ENCODE data around the gene PPP2R5C.

Gene PPP2R5C

GRCh38 chr14:101884934-101885576, 123.5 kb downstream of the PPP2R5C start:
- no peak for DNase-seq (ENCODE audit: low spot score)
- no peak for FAIRE-seq

DNA sequence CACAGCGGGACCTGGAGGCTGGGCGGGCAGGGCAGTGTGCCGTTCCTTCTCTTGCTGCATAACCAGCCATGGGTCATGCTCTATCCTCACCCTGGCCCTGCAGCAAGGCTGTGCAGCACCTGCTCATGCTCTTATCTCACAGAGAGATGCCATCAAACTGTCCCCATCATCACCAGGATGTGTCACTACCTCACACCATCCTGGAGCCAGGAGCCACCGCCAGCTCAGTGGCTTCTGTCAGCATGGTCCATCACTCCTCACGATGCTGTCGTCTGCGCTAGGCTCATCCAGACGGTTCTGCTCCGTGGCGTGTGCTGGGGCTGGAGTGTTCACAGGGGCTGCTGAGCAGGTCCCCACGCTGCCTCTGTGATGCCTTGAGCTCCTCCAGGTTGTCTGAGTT, 125.7 kb downstream of the PPP2R5C start:
- no peak for FAIRE-seq
- no peak for DNase-seq (ENCODE audit: low spot score)

DNA sequence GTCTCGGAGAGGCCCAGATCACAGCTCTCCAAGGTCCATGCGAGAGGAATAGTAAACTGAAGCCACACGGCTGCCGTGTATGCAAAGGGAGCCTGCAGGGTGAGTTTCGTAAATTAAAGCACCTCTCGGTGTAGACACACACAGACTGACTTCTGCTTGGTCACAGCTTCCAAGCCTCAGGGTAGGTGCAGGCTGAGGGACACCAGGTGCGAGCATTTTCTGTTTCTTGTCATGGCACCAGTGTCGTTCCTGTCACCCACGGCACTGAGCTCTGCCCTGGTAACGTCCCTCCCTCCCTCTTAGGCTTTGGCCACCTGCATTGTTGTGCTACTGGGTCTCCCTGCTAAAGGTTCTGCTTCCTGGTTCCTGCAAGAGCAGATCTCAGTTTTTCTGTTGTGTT, 126.7 kb downstream of the PPP2R5C start:
- DNase-seq (ENCODE audit: low spot score) (no peak), FAIRE-seq (no peak)

DNA sequence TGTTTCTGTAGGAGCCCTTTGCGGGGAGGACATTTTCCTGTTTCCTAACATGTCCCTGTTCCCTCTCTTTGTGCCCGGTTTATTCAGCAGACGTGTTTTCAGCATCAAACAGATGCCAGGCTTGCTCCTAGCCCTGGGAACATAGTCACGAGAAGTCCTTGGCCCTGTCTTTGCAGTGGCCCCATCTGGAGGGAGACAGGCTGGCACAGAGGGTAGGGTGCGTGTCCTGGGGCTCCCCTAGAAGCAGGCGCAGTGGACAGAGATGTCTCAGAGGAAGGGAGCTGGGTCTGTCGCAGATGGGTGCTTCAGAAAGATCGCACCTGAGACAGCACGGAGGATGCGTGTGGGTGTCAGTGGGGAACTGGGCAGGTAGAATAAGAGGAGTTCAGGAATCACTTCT, 127.9 kb downstream of the PPP2R5C start:
- no peak for FAIRE-seq
- no peak for DNase-seq (ENCODE audit: low spot score)

DNA sequence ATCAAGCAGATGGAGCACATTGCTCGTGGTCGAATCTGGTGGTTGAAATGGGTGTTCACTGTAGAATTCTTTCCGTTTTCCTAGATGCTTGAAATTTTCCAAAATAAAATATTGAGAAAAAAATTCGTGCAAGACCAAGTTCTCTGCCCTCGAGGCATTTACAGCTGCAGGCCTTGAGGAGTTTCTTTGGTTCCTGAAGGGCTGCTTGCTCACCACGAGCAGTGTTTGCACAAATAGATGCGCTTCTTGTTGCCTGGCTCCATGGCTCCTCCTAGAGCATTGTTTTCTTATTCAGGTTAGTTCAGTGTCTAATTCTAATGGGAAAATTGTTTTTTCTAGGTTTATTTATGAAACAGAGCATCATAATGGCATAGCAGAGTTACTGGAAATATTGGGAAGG, 128.4 kb downstream of the PPP2R5C start:
- DNase-seq (ENCODE audit: low spot score), result no peak
- no peak for FAIRE-seq

DNA sequence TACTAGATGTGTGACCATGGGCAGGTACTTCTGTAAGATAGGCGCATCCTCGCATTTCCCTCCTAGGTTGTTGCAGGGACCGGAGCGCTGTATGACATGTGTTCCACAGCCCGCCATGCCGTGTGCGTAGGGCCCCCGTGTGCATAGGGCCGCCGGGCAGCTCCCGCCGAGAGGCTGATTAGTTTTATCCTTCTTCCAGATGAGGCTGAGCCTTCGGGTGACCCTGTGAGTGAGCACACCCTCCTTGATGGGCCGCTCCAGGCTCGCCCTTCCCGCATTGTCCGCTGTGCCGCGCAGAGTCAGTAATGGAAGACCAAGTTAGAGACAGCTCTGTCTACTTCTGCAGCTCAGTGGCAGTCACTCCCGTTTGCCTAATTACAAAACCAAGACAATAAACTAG, 130.0 kb downstream of the PPP2R5C start:
- FAIRE-seq (no peak), DNase-seq (ENCODE audit: low spot score) (no peak)

- FAIRE-seq (no peak), DNase-seq (ENCODE audit: low spot score) (no peak)
These were observed 132.2 kb downstream of the PPP2R5C start for GRCh38 chr14:101893759-101894158.

DNA sequence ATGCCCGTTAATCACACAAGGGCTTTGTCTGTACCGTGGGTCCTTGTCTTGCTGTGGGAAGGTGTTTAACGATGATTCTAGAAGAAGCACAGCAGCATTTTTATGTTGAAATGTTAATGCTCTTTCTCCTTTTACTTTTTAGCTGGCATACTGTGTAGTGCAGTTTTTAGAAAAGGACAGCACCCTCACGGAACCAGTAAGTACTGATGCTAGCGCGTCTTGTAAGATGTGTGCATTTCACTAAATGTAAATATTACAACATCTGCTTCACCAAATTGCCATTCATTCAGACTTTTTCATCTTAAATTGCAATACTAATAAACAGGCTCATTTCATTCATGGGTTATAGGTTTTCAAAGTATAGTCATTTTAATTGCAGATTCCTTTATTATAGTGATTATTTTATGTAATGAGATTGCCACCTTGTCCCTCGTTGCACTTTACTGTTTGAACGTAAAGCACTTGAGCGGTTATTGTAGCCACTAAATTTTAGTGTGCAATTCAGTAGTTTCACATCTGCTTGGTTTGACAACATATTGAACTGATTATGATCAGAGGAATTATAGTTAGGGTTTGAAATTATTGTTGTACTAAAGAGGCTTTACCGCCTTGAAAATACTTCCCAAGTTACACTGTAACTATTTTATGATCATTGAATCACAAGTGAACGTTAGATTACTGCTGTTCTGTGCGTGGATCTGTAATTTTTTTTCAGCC, 133.0 kb downstream of the PPP2R5C start:
- no peak for DNase-seq (ENCODE audit: low spot score)
- FAIRE-seq, result no peak

DNA sequence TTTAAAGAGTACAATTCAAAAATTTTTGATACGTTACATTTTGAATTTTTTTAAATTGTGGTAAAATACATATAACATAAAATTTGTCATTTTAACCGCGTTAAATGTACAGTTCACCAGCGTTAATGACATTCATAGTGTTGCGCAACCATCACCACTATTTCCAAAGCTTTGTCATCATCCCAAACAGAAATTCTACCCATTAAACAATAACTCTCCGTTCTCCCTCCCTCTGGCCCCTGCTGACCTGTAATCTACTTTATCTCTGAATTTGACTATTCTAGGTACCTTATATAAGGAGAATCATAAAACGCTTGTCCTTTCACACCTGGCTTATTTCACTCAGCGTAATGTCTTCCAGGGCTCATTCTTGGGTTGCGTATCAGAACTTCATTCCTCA, 133.7 kb downstream of the PPP2R5C start:
- FAIRE-seq, result no peak

GRCh38 chr14:101897326-101897725, 135.8 kb downstream of the PPP2R5C start:
- FAIRE-seq (no peak), DNase-seq (ENCODE audit: low spot score) (no peak)

More for the DNA sequence above, 133.7 kb downstream of the PPP2R5C start:
- DNase-seq (ENCODE audit: low spot score), result no peak

DNA sequence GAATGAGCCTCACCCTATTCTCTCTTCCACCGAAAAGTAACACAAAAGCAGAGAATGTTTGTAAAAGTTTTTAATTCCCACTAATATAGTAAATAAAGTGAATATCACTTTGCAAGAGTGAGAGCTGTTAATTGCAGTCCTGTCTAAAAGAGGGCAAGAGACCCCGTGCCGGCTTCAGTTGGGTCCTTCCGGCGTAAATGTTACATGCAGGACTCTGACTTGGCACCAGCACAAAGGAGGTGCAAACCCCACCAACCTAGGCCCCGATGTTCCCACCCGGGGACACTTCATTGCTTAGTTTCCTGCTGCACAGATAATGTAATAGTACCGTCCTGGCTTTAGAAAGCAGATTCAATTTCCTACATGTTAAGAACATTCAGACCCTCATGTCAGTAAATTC, 136.9 kb downstream of the PPP2R5C start:
- DNase-seq (ENCODE audit: low spot score) (no peak), FAIRE-seq (no peak)

- no peak for FAIRE-seq
- DNase-seq (ENCODE audit: low spot score), result no peak
These were observed 137.8 kb downstream of the PPP2R5C start for GRCh38 chr14:101899263-101899662.

GRCh38 chr14:101900253-101900652, 138.7 kb downstream of the PPP2R5C start:
- no peak for DNase-seq (ENCODE audit: low spot score)
- FAIRE-seq, result no peak

GRCh38 chr14:101903111-101903561, 141.6 kb downstream of the PPP2R5C start:
- no peak for DNase-seq (ENCODE audit: low spot score)
- no peak for FAIRE-seq

DNA sequence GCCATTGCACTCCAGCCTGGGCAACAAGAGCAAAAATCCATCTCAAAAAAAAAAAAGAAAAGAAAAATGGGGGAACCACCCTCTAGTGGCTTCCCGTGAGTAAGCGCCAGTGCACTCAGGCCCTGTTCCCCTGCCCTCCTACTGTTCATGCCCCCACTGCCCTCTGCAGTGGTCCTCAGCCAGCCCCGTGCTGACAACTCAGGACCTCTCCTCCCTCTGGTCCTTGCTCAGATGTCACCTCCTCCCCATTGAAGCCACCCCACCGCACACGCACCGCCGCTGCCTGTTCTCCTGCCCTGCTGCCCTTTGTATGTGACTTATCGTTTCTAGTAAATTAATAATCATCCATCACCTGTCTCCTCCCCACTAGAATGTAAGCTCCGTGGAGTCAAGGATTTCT, 144.1 kb downstream of the PPP2R5C start:
- DNase-seq (ENCODE audit: low spot score) (no peak), FAIRE-seq (no peak)

DNA sequence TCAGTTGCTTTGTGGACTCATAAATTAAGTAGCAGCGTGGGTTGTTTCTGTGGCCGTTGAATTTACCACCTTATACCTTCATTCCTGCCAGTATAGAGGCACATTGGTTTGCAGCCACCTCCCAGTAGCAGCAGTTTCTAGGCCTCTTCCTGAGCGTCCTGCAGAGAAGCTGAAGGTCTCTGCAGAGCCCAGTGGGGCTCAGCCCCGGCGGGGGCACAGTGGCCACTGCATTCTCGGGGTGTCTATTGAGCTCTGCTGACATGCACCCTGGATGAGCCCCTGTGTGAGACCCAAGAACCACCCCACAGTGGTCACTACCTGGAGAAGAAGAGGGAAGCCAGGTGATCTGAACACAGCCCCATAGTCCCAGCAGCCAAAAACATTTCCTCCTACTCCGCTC, 145.1 kb downstream of the PPP2R5C start:
- DNase-seq (ENCODE audit: low spot score) (no peak), FAIRE-seq (no peak)

DNA sequence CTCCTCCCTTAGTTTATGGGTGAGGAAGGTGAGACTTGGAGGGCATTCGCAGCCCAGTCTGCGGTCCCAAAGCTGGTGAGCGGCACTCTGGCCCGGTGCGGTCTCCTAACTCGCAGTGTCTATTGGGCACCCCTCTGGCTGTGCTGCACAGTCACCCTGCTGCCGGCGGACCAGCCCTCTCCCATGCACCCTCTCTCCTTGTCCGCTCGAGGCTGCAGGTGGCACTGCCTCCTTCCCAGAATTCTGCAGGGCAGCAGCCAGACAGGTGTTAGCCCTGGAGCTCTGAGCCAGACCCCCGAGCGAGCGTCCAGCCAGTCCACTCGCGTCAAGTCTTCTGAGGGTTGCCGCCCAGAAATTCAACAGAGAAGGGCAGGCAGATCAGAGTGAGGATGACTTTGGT, 146.1 kb downstream of the PPP2R5C start:
- DNase-seq (ENCODE audit: low spot score) (no peak), FAIRE-seq (no peak)

GRCh38 chr14:101908795-101909194, 147.3 kb downstream of the PPP2R5C start:
- FAIRE-seq, result no peak
- no peak for DNase-seq (ENCODE audit: low spot score)

DNA sequence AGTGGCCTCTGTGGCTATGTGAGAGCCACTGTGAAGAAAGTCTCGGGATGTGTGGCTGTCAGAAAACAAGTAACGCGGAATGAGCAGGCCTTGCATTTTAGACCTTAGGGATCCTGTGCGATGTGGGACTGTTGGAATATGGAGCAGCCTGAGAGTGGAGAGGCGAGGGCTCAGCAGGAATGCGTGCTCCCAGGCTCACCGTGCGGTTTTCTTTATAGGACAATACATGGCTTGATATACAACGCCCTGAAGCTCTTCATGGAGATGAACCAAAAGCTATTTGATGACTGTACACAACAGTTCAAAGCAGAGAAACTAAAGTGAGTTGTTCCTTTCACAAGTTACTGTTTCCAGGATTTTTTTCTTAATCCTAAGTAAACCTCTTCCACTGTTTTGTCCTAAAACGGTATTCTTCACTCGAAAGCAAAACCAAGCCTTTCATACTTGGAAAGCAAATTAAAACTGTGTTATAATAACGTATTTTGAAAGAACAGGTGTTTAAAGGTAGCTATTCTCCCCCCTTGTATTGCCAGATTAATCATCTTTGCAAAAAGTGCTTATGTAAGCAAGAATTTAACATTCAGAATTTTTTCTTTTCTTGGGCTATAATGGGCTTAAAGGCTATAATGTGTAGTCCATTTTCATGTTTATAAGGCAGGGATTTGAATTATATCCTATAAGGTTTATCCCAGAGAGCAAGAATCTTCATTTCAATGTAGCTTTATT, 148.0 kb downstream of the PPP2R5C start:
- no peak for FAIRE-seq
- DNase-seq (ENCODE audit: low spot score), result no peak

DNA sequence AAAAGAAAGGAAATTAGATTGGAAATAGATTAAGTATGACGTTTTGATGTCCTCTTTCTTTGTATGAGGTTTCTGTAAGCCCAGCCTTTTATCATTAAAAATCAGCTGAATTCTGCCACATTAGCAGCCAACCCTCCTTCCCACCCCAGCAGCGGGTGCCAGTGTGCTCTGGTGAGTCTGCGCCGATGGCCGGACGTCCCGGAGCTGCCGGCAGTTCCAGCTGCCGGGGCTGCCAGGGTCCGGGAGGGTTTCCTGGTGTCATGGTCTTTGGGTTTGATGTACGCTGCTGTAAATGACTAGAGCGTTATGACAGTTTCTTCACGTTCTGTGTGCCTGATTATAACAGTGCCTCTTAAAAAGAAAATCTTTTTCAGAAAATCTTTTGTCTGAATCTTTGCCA, 151.3 kb downstream of the PPP2R5C start:
- FAIRE-seq, result no peak
- DNase-seq (ENCODE audit: low spot score), result no peak

- DNase-seq (ENCODE audit: low spot score) (no peak), FAIRE-seq (no peak)
These were observed 152.6 kb downstream of the PPP2R5C start for GRCh38 chr14:101914083-101914482.

Data from RCC 7860 (cell line).